Measurements from ENCODE around the gene IFT88.
A peak's percentile ranks its signal among the peaks of the same experiment; 100 is the strongest.

The IFT88 gene

GRCh38 chr13:20716951-20717350 lies 150.0 kb downstream of the IFT88 start:
- no peak for DNase-seq (ENCODE audit: low spot score)

DNA sequence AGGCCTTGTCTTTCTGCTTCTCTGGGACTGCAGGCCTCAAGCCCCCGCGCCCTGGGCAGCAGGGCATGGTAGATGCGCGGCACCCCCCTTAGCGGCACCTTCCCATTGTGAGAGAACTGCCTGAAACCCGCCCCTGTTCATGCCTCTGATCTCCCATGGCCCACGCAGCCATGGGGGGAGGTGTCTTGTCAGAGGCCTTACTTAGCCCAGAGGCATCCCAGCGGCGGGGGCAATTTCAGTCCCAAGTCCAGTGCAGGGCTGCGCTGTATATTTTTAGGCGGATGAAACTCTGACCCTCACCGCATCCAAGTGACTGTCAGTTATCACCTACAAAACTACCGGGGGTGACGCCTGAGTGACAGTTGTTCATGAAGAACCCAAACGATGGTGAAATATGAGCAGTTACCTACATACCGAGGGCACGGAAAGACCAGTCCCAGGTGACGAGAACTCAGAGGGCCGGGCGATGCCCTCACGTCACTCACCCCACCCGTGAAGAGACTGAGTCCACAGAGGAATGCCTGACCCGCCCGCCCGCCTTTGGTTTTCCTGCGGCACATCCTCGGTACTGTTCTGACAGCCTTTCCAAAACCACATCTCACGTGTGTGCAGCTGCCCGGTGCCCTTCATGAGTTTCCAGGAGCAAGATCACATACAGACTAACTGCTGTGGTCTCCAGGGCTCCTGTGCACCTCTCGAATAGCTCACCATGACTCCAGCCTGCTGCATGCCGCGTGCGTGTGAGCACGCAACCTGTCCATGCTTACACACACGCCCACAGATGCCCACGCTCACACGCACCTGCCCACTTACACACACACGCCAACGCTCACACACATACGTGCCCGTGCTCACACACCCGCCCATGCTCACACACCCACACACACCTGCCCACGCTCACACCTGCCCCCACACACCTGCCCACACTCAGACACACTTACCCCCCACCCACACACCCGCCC lies 150.9 kb downstream of the IFT88 start:
- DNase-seq (ENCODE audit: low spot score): no peak

DNA sequence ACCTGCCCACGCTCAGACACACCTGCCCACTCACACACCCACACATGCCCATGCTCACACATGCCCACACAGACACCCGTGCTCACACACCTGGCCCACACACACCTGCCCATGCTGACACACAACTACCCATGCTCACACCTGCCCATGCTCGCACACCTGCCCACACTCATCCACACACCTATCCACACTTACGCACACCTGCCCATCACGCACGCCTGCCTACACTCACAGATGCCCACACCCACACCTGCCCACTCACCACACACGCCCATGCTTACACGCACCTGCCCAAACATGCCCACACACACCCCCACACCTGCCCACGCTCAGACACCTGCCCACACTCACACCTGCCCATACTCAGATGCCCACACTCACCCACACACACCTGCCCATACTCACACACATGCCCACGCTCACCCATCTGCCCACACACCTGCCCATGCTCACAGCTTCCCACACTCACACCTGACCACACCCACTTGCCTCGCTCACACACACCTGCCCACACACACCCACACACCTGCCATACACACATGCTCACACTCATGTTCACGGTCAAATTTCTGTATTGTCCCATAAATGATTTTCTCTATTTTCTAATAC lies 152.1 kb downstream of the IFT88 start:
- no peak for DNase-seq (ENCODE audit: low spot score)

DNA sequence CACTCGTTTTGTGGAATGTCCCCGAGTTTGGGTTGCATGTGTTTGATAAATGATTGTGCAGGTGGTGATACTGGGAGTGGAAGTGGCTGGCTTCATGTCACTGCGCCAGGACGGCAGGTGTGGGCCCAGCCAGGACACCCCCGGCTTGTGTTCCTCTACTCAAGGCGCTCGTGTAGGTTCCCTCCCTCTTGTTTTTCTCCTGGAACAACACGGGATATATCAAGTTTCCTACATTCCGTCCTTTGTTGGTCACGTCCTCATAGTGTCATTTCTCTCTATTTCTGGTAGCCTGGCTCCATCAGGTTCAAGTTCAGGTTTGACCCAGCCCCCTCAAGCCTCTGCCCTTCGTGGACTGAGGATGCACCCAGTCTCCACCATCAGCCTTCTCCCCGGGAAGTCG lies 152.8 kb downstream of the IFT88 start:
- DNase-seq (ENCODE audit: low spot score): no peak

DNA sequence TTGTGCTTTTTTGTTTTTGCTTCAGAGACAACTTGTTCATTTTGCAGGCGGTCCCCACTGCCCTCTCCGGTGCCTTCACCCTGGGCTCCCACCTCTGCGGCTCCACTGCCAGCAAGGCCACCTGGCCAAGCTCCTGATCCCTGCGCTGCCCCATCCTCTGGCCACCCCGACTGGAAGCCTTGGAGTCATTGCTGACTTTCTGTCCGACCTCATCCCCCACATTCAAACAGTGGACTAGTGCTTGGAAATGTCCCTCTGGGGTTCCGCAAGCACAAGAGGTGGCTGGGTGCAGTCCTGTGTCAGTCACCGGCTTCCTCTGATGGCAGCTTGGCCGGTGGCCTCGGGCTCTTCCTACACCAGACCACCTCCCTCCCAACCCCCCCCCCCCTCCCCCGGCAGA lies 153.5 kb downstream of the IFT88 start:
- no peak for DNase-seq (ENCODE audit: low spot score)

GRCh38 chr13:20721058-20721453 lies 154.1 kb downstream of the IFT88 start:
- DNase-seq (ENCODE audit: low spot score): no peak

- peak; percentile 51 for DNase-seq (ENCODE audit: low spot score)
Observed at GRCh38 chr13:20721454-20722357, 154.7 kb downstream of the IFT88 start.

- no peak for DNase-seq (ENCODE audit: low spot score)
Observed at GRCh38 chr13:20727856-20728255, 160.9 kb downstream of the IFT88 start.

DNA sequence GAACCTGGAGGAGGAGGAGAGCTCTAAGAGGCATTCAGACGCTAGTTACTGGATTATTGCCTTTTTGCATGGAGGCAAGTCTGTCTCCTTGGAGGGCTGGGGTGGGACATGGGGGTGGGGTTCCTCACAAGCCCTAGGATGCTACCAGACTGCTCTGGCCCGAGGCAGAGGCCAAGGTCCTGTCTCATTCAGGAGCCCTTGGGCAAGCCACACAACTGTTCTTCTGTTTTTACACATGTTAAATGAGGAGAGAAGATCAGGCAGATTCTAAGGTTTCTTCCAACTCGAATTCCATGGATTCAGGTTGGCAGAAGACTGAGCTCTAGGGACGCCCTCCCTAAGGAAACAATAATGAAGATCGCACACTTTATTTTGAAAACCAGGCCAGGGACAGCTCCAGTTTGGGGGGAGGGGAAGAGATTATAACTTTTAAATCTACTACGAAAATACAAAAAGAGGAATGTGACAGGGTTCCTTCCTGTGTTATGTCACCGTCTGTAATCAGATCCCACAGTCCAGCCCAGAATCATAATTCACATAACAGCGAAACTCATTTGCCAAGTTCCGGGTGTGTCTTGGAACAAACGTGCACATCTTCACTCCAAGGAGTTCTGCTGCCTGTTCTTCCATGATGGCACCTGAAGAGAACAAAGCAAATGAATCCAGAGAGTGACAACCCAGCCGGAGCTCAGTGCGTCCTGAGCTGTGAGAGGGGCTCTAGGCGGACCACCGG lies 161.8 kb downstream of the IFT88 start:
- no peak for DNase-seq (ENCODE audit: low spot score)

- DNase-seq (ENCODE audit: low spot score): no peak
Observed at GRCh38 chr13:20729633-20730585, 163.0 kb downstream of the IFT88 start.

DNA sequence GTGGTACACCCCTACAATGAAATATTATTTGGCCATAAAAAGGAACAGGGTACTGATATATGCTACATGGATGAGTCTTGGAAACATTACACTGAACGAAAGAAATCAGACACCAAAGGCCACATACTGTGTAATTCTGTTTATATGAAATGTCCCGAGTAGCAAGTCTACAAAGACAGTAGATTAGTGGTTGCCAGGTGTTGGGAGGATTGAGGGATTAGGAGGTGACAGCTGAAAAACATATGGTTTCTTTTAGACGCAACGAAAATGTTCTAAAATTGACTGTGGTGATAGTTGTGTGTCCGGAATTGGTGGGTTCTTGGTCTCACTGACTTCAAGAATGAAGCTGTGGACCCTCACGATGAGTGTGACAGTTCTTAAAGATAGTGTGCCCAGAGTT lies 171.7 kb downstream of the IFT88 start:
- DNase-seq (ENCODE audit: low spot score): no peak

DNA sequence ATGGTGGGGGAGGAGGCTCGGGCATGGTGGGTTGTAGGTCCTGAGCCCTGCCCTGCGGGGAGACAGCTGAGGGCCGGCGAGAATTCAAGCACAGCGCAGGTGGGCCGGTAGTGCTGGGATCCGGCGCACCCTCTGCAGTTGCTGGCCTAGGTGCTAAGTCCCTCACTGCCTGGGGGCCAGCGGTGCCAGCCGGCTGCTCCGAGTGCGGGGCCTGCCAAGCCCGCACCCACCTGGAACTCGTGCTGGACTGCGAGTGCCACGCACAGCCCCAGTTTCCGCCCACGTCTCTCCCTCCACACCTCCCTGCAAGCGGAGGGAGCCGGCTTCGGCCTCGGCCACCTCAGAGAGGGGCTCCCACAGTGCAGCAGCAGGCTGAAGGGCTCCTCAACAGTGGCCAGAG lies 173.1 kb downstream of the IFT88 start:
- DNase-seq (ENCODE audit: low spot score): no peak
